HEK293 (cell line): Measurements from ENCODE around the gene CARD10.

Experiments
- KLF1 ChIP-seq: fragments of 450-650 bp; formaldehyde crosslinking; IDR thresholded peaks from 2 replicates; pipeline ENCODE4 v1.5.1; 2016; ENCODE audit warnings: missing biosample characterization, missing genetic modification characterization
- KLF10 ChIP-seq: fragments of 450-650 bp; IDR thresholded peaks from 2 replicates; pipeline ENCODE4 v1.5.1; 2018; ENCODE audit warnings: missing biosample characterization, mild to moderate bottlenecking, missing genetic modification characterization
- KLF16 ChIP-seq: fragments of 450-650 bp; formaldehyde crosslinking; IDR thresholded peaks from 2 replicates; pipeline ENCODE4 v1.5.1; 2017; ENCODE audit warnings: missing biosample characterization, missing genetic modification characterization
- MZF1 ChIP-seq: fragments of 450-650 bp; formaldehyde crosslinking; IDR thresholded peaks from 2 replicates; pipeline ENCODE4 v1.5.1; 2017; ENCODE audit warnings: missing biosample characterization, missing genetic modification characterization, borderline replicate concordance
- OSR2 ChIP-seq: fragments of 450-650 bp; formaldehyde crosslinking; IDR thresholded peaks from 2 replicates; pipeline ENCODE4 v1.5.1; 2016; ENCODE audit warnings: missing biosample characterization, missing genetic modification characterization
- OVOL3 ChIP-seq: fragments of 450-650 bp; formaldehyde crosslinking; IDR thresholded peaks from 2 replicates; pipeline ENCODE4 v1.5.1; 2016; ENCODE audit warnings: missing biosample characterization, missing genetic modification characterization
- SCRT2 ChIP-seq: fragments of 450-650 bp; formaldehyde crosslinking; IDR thresholded peaks from 2 replicates; pipeline ENCODE4 v1.5.1; 2016; ENCODE audit warnings: missing biosample characterization, missing genetic modification characterization
- SP2 ChIP-seq: fragments of 450-650 bp; formaldehyde crosslinking; IDR thresholded peaks from 2 replicates; pipeline ENCODE4 v1.5.1; 2016; ENCODE audit warnings: missing biosample characterization, missing genetic modification characterization
- SP7 ChIP-seq: fragments of 450-650 bp; formaldehyde crosslinking; IDR thresholded peaks from 2 replicates; pipeline ENCODE4 v1.5.1; 2016; ENCODE audit warnings: missing biosample characterization, missing genetic modification characterization
- TRIM28 ChIP-seq: IDR thresholded peaks from 2 replicates; pipeline ENCODE4 v1.6.1; 2011; ENCODE audit warnings: low read length, control low read depth, borderline replicate concordance
- ZBTB17 ChIP-seq: fragments of 450-650 bp; formaldehyde crosslinking; IDR thresholded peaks from 2 replicates; pipeline ENCODE4 v1.5.1; 2016; ENCODE audit warnings: missing biosample characterization, missing genetic modification characterization
- ZBTB48 ChIP-seq: fragments of 450-650 bp; formaldehyde crosslinking; IDR thresholded peaks from 2 replicates; pipeline ENCODE4 v1.5.1; 2016; ENCODE audit warnings: missing biosample characterization, missing genetic modification characterization
- ZBTB7A ChIP-seq: fragments of 450-650 bp; formaldehyde crosslinking; IDR thresholded peaks from 2 replicates; pipeline ENCODE4 v1.5.1; 2016; ENCODE audit warnings: low read depth, missing biosample characterization, missing genetic modification characterization
- ZFHX2 ChIP-seq: fragments of 450-650 bp; formaldehyde crosslinking; conservative IDR thresholded peaks from 2 replicates; pipeline ENCODE4 v1.5.1; 2016; ENCODE audit warnings: missing biosample characterization, missing genetic modification characterization
- ZNF133 ChIP-seq: fragments of 450-650 bp; formaldehyde crosslinking; IDR thresholded peaks from 2 replicates; pipeline ENCODE4 v1.5.1; 2016; ENCODE audit warnings: missing biosample characterization, missing genetic modification characterization
- ZNF140 ChIP-seq: fragments of 450-650 bp; formaldehyde crosslinking; IDR thresholded peaks from 2 replicates; pipeline ENCODE4 v1.5.1; 2016; ENCODE audit warnings: missing biosample characterization, missing genetic modification characterization
- ZNF169 ChIP-seq: fragments of 450-650 bp; formaldehyde crosslinking; IDR thresholded peaks from 2 replicates; pipeline ENCODE4 v1.5.1; 2016; ENCODE audit warnings: missing biosample characterization, missing genetic modification characterization
- ZNF221 ChIP-seq: fragments of 450-650 bp; formaldehyde crosslinking; IDR thresholded peaks from 2 replicates; pipeline ENCODE4 v1.5.1; 2017; ENCODE audit warnings: missing biosample characterization, missing genetic modification characterization, borderline replicate concordance
- ZNF223 ChIP-seq: fragments of 450-650 bp; formaldehyde crosslinking; IDR thresholded peaks from 2 replicates; pipeline ENCODE4 v1.5.1; 2016; ENCODE audit warnings: missing biosample characterization, missing genetic modification characterization
- ZNF24 ChIP-seq: fragments of 450-650 bp; formaldehyde crosslinking; IDR thresholded peaks from 2 replicates; pipeline ENCODE4 v1.5.1; 2016; ENCODE audit warnings: missing biosample characterization, missing genetic modification characterization
- ZNF324 ChIP-seq: fragments of 450-650 bp; formaldehyde crosslinking; IDR thresholded peaks from 2 replicates; pipeline ENCODE4 v1.5.1; 2016; ENCODE audit warnings: missing biosample characterization, missing genetic modification characterization
- ZNF350 ChIP-seq: fragments of 450-650 bp; formaldehyde crosslinking; IDR thresholded peaks from 2 replicates; pipeline ENCODE4 v1.5.0; 2017; ENCODE audit warnings: missing biosample characterization, mild to moderate bottlenecking, missing genetic modification characterization
- ZNF37A ChIP-seq: fragments of 450-650 bp; IDR thresholded peaks from 2 replicates; pipeline ENCODE4 v1.5.1; 2018; ENCODE audit warnings: missing biosample characterization, missing genetic modification characterization
- ZNF416 ChIP-seq: fragments of 450-650 bp; formaldehyde crosslinking; IDR thresholded peaks from 2 replicates; pipeline ENCODE4 v1.5.1; 2016; ENCODE audit warnings: missing biosample characterization, missing genetic modification characterization
- ZNF548 ChIP-seq: fragments of 450-650 bp; formaldehyde crosslinking; IDR thresholded peaks from 2 replicates; pipeline ENCODE4 v1.5.1; 2016; ENCODE audit warnings: missing biosample characterization, missing genetic modification characterization
- ZNF549 ChIP-seq: fragments of 450-650 bp; IDR thresholded peaks from 2 replicates; pipeline ENCODE4 v1.5.1; 2018; ENCODE audit warnings: missing biosample characterization, missing genetic modification characterization, mild to moderate bottlenecking, inconsistent platforms, moderate library complexity
- ZNF585B ChIP-seq: fragments of 450-650 bp; formaldehyde crosslinking; IDR thresholded peaks from 2 replicates; pipeline ENCODE4 v1.5.1; 2016; ENCODE audit warnings: missing biosample characterization, missing genetic modification characterization
- ZNF596 ChIP-seq: fragments of 450-650 bp; IDR thresholded peaks from 2 replicates; pipeline ENCODE4 v1.5.0; 2018; ENCODE audit warnings: missing biosample characterization, mild to moderate bottlenecking, missing genetic modification characterization, moderate library complexity
- ZNF658 ChIP-seq: fragments of 450-650 bp; formaldehyde crosslinking; IDR thresholded peaks from 2 replicates; pipeline ENCODE4; 2016; ENCODE audit warnings: missing biosample characterization, missing genetic modification characterization
- ZNF677 ChIP-seq: fragments of 450-650 bp; IDR thresholded peaks from 2 replicates; pipeline ENCODE4 v1.5.0; 2018; ENCODE audit warnings: missing biosample characterization, mild to moderate bottlenecking, missing genetic modification characterization, moderate library complexity
- ZNF792 ChIP-seq: fragments of 450-650 bp; formaldehyde crosslinking; IDR thresholded peaks from 2 replicates; pipeline ENCODE4 v1.5.1; 2016; ENCODE audit warnings: missing biosample characterization, missing genetic modification characterization
- TF ChIP-seq, protein P1 (sequence below): fragments of 450-650 bp; formaldehyde crosslinking; IDR thresholded peaks from 2 replicates; pipeline ENCODE4 v1.5.1; 2016; ENCODE audit warnings: missing biosample characterization, missing genetic modification characterization, low read depth
- TF ChIP-seq, protein P2 (sequence below): fragments of 450-650 bp; formaldehyde crosslinking; IDR thresholded peaks from 2 replicates; pipeline ENCODE4 v1.5.0; 2017; ENCODE audit warnings: missing biosample characterization, missing genetic modification characterization, borderline replicate concordance
- TF ChIP-seq, protein P3 (sequence below): fragments of 450-650 bp; formaldehyde crosslinking; IDR thresholded peaks from 2 replicates; pipeline ENCODE4 v1.5.1; 2017; ENCODE audit warnings: missing biosample characterization, mild to moderate bottlenecking, missing genetic modification characterization, moderate library complexity
- TF ChIP-seq, protein P4 (sequence below): fragments of 450-650 bp; formaldehyde crosslinking; IDR thresholded peaks from 2 replicates; pipeline ENCODE4 v1.5.1; 2016; ENCODE audit warnings: missing biosample characterization, missing genetic modification characterization

Gene CARD10

DNA sequence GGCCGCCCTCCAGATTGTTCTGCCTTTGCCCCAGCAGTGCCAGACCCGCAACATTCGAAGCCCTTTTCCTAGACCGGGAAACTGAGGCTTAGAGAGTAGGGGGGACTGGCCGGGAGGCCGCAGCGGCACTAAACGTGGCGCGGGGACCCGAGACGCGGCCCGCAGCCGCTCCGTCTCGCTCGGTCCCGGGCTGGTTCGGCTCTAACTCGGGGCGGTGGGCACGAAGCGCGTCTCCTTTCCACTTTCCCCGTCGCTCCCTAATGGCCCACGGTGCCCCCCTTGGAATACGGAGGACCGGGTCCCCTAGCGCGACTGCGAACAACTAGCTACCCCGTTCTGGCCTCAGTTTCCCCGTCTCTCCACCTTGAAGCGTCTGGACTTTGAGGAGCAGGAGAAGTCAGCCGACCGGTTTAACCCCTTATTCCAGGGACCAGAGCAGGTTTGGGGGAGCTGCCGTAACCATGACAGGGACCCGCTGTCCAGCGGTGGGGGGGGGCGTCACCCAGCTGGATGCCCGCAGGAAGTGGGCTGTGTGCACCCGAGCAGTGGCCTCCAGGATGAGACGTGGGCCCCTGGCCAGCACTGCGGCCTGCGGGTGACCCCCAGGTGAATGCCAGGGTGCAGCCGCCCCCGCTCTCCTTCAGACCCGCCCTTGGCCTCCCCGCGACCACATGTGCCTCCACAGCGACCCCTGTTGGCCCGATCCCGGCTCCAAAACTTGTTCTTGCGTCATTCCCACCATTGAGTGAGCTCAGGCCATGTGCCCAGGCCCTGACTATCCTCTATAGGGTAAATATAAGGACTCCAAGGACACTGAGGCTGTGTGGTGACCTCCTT, 42.2 kb upstream of the CARD10 start (continued):
- TF ChIP-seq KLF16 (peak; percentile 69), ZBTB17 (tag by site-specific recombination) (peak; percentile 44; the same call in 1 of the 2 replicates), KLF10 (tag by site-specific recombination) (peak; percentile 68; the same call in 1 of the 2 replicates), SP2 (tag by site-specific recombination) (peak; percentile 38), ZBTB7A (tag by site-specific recombination) (peak; percentile 75; the same call in 1 of the 2 replicates), SCRT2 (no peak), ZNF658 (tag by site-specific recombination) (no peak), ZNF350 (tag by site-specific recombination) (no peak), OSR2 (tag by site-specific recombination) (no peak), ZBTB48 (tag by site-specific recombination) (peak; percentile 98), ZFHX2 (tag by site-specific recombination) (peak; percentile 94), SP7 (tag by site-specific recombination) (peak; percentile 73), ZNF548 (tag by site-specific recombination) (no peak), MZF1 (tag by site-specific recombination) (no peak), ZNF324 (tag by site-specific recombination) (no peak; the same call in none of the 2 replicates), ZNF596 (tag by site-specific recombination) (no peak), TRIM28 (no peak), ZNF221 (tag by site-specific recombination) (no peak), ZNF169 (no peak), ZNF223 (no peak), ZNF585B (tag by site-specific recombination) (no peak), ZNF677 (tag by site-specific recombination) (no peak), ZNF24 (peak; percentile 19; the same call in 1 of the 2 replicates), ZNF37A (no peak), OVOL3 (tag by site-specific recombination) (no peak), KLF1 (tag by site-specific recombination) (peak; percentile 86), ZNF133 (no peak), ZNF416 (tag by site-specific recombination) (no peak), ZNF140 (tag by site-specific recombination) (no peak), ZNF792 (tag by site-specific recombination) (no peak), ZNF549 (tag by site-specific recombination) (no peak)
- TF ChIP-seq, protein P1, sequence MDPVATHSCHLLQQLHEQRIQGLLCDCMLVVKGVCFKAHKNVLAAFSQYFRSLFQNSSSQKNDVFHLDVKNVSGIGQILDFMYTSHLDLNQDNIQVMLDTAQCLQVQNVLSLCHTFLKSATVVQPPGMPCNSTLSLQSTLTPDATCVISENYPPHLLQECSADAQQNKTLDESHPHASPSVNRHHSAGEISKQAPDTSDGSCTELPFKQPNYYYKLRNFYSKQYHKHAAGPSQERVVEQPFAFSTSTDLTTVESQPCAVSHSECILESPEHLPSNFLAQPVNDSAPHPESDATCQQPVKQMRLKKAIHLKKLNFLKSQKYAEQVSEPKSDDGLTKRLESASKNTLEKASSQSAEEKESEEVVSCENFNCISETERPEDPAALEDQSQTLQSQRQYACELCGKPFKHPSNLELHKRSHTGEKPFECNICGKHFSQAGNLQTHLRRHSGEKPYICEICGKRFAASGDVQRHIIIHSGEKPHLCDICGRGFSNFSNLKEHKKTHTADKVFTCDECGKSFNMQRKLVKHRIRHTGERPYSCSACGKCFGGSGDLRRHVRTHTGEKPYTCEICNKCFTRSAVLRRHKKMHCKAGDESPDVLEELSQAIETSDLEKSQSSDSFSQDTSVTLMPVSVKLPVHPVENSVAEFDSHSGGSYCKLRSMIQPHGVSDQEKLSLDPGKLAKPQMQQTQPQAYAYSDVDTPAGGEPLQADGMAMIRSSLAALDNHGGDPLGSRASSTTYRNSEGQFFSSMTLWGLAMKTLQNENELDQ = no peak
- TF ChIP-seq, protein P2, sequence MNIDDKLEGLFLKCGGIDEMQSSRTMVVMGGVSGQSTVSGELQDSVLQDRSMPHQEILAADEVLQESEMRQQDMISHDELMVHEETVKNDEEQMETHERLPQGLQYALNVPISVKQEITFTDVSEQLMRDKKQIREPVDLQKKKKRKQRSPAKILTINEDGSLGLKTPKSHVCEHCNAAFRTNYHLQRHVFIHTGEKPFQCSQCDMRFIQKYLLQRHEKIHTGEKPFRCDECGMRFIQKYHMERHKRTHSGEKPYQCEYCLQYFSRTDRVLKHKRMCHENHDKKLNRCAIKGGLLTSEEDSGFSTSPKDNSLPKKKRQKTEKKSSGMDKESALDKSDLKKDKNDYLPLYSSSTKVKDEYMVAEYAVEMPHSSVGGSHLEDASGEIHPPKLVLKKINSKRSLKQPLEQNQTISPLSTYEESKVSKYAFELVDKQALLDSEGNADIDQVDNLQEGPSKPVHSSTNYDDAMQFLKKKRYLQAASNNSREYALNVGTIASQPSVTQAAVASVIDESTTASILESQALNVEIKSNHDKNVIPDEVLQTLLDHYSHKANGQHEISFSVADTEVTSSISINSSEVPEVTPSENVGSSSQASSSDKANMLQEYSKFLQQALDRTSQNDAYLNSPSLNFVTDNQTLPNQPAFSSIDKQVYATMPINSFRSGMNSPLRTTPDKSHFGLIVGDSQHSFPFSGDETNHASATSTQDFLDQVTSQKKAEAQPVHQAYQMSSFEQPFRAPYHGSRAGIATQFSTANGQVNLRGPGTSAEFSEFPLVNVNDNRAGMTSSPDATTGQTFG (tag by site-specific recombination) = no peak
- TF ChIP-seq, protein P3, sequence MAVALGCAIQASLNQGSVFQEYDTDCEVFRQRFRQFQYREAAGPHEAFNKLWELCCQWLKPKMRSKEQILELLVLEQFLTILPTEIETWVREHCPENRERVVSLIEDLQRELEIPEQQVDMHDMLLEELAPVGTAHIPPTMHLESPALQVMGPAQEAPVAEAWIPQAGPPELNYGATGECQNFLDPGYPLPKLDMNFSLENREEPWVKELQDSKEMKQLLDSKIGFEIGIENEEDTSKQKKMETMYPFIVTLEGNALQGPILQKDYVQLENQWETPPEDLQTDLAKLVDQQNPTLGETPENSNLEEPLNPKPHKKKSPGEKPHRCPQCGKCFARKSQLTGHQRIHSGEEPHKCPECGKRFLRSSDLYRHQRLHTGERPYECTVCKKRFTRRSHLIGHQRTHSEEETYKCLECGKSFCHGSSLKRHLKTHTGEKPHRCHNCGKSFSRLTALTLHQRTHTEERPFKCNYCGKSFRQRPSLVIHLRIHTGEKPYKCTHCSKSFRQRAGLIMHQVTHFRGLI (tag by site-specific recombination) = no peak
- TF ChIP-seq, protein P4, sequence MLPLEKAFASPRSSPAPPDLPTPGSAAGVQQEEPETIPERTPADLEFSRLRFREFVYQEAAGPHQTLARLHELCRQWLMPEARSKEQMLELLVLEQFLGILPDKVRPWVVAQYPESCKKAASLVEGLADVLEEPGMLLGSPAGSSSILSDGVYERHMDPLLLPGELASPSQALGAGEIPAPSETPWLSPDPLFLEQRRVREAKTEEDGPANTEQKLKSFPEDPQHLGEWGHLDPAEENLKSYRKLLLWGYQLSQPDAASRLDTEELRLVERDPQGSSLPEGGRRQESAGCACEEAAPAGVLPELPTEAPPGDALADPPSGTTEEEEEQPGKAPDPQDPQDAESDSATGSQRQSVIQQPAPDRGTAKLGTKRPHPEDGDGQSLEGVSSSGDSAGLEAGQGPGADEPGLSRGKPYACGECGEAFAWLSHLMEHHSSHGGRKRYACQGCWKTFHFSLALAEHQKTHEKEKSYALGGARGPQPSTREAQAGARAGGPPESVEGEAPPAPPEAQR = no peak
